ENCODE data around the gene MTCL1.

The MTCL1 gene

GRCh38 chr18:8843005-8843404, 137.6 kb downstream of the MTCL1 start:
- DNase-seq: no peak

GRCh38 chr18:8844721-8845148, 139.4 kb downstream of the MTCL1 start:
- DNase-seq: peak in 1 of 2 experiments; percentile 15

GRCh38 chr18:8845506-8845905, 140.2 kb downstream of the MTCL1 start:
- no peak for DNase-seq

- DNase-seq: no peak
Observed at GRCh38 chr18:8847066-8847755, 141.9 kb downstream of the MTCL1 start.

- DNase-seq: no peak
Observed at GRCh38 chr18:8847900-8848299, 142.5 kb downstream of the MTCL1 start.

GRCh38 chr18:8848541-8848940, 143.2 kb downstream of the MTCL1 start:
- DNase-seq: no peak

- no peak for DNase-seq
Observed at GRCh38 chr18:8849696-8850095, 144.3 kb downstream of the MTCL1 start.

GRCh38 chr18:8851659-8852058, 146.3 kb downstream of the MTCL1 start:
- no peak for DNase-seq

GRCh38 chr18:8854550-8854949, 149.2 kb downstream of the MTCL1 start:
- DNase-seq: no peak

- no peak for DNase-seq
Observed at GRCh38 chr18:8854962-8855361, 149.6 kb downstream of the MTCL1 start.

GRCh38 chr18:8856212-8856611, 150.9 kb downstream of the MTCL1 start:
- DNase-seq: no peak

GRCh38 chr18:8856769-8857393, 151.5 kb downstream of the MTCL1 start:
- DNase-seq: no peak

- no peak for DNase-seq
Observed at GRCh38 chr18:8857806-8858205, 152.4 kb downstream of the MTCL1 start.

GRCh38 chr18:8858888-8859511, 153.6 kb downstream of the MTCL1 start:
- no peak for DNase-seq

- DNase-seq: no peak
Observed at GRCh38 chr18:8860845-8861642, 155.7 kb downstream of the MTCL1 start.

GRCh38 chr18:8863427-8863826, 158.1 kb downstream of the MTCL1 start:
- no peak for DNase-seq

- no peak for DNase-seq
Observed at GRCh38 chr18:8865934-8866333, 160.6 kb downstream of the MTCL1 start.

- DNase-seq: no peak
Observed at GRCh38 chr18:8866679-8867078, 161.3 kb downstream of the MTCL1 start.

GRCh38 chr18:8868276-8868675, 162.9 kb downstream of the MTCL1 start:
- no peak for DNase-seq

GRCh38 chr18:8868779-8869415, 163.5 kb downstream of the MTCL1 start:
- DNase-seq: no peak

GRCh38 chr18:8869696-8870095, 164.3 kb downstream of the MTCL1 start:
- no peak for DNase-seq

- peak; percentile 21 to 60 for DNase-seq
Observed at GRCh38 chr18:8870528-8870927, 165.2 kb downstream of the MTCL1 start.

- DNase-seq: peak in 1 of 2 experiments; percentile 38
Observed at GRCh38 chr18:8871489-8871888, 166.1 kb downstream of the MTCL1 start.

All from NCI-H524 (cell line).